Natural killer cell treated with Interleukin-12 subunit alpha and Interleukin-12 subunit beta and Interleukin-15 and Interleukin-18, amount 100 ng/mL, for 72 hours (primary cell): ENCODE measurements around the gene KCTD18. TPM values are rescaled to one million over a fixed set of nuclear protein-coding genes. Genes with fewer than 3 reads are reported as not detected.

ENCODE experiments used
- ATAC-seq, 2 donors: fragments of 150-1000 bp; cut with Tn5 transposase in 1 of 2; sonication (Bioruptor Pico), chemical (Tn5 transposase) in 1 of 2; 2 replicates each; pipeline ENCODE4 v1.10.0; 2021
- DNase-seq: peaks from one replicate; pipeline ENCODE4 v3.0.0; 2022; ENCODE audit warnings: low spot score
- H3K27ac Mint-ChIP-seq, 2 donors: 1 replicate in 1 of 2; 2 replicates in 1 of 2; pipeline ENCODE4 v1.8.0; 2022; ENCODE audit warnings: mixed read lengths in 2 of 2, mild to moderate bottlenecking in 1 of 2, moderate library complexity in 1 of 2
- H3K27me3 Mint-ChIP-seq, 2 donors: 1 replicate in 1 of 2; 2 replicates in 1 of 2; pipeline ENCODE4 v1.8.0; 2022; ENCODE audit warnings: mixed read lengths in 2 of 2
- H3K36me3 Mint-ChIP-seq: one replicate; pipeline ENCODE4 v1.8.0; 2022; ENCODE audit warnings: mixed read lengths
- H3K4me1 Mint-ChIP-seq, 2 donors: 1 replicate in 1 of 2; 2 replicates in 1 of 2; pipeline ENCODE4 v1.8.0; 2022; ENCODE audit warnings: low read depth in 2 of 2, mixed read lengths in 2 of 2, mild to moderate bottlenecking in 1 of 2
- H3K4me3 Mint-ChIP-seq: one replicate; pipeline ENCODE4 v1.8.0; 2022; ENCODE audit warnings: mixed read lengths
- H3K9me3 Mint-ChIP-seq: 2 replicates; pipeline ENCODE4 v1.8.0; 2022; ENCODE audit warnings: mixed read lengths
- total RNA-seq, 2 donors: library from RNA; stranded (reverse); gene quantifications; one replicate each; pipeline ENCODE4 v1.2.3, GENCODE V29; 2022

KCTD18 gene
- total RNA-seq, 2 donors from 2014 or later: 9.2 to 12.4 TPM

DNA sequence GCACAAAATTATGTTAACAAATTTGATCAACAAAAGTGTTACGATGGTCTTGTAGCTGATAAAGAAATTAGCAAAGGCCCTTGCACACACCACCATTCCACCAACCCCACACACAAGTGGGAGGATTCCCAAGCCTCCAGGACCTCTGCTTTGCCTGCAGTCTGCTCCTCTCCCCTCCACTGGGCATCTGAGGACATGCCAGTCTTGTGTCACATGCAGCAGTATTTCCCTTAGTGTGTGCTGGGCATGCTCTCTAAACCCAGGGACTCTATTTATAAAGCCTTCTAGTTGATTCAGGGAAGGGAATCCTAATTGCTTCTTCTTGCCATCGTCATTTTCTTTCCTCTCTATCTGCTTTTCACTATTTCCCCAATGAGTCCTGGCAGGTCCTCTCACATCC lies 53.3 kb downstream of the KCTD18 start:
- H3K4me3 Mint-ChIP-seq: peak overlapping the region; percentile 92
- H3K9me3 Mint-ChIP-seq: no peaks in the 10 kb centered on the region

DNA sequence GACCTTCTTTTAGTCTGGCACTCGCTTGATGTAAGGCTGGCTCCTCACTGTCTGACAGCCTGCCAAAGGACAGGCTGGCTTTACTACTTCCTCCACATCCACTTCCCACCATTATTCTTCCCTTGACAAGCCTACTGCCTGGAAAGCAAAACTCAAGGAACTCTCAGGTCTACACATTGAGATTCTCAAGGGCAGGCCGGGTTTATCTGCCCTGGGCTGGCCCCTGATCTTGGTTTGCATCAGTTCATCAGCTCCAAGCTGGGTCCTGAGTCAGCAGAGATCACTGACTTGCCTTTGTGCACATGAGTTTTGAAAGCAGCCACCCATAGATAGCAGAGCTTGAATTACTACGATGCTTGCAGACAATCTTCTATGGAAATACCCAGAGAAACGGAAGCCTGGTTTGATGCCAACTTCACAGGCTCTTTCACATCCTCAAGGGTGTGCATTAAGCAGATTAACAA lies 53.9 kb downstream of the KCTD18 start:
- H3K9me3 Mint-ChIP-seq: no peaks in the 10 kb centered on the region
- peaks cover 9% of the 10 kb centered on the region for H3K36me3 Mint-ChIP-seq
- peaks cover 25 to 42% of the 10 kb centered on the region in 2 donors for H3K4me1 Mint-ChIP-seq
- peak overlapping the region; percentile 89 to 99 for H3K27ac Mint-ChIP-seq
- H3K27me3 Mint-ChIP-seq: peaks cover 0 to 3% of the 10 kb centered on the region in 2 donors
- DNase-seq: no peak
- peak overlapping the region; percentile 92 for H3K4me3 Mint-ChIP-seq
- ATAC-seq: peak; percentile 3 to 60

More for the DNA sequence above, 53.3 kb downstream of the KCTD18 start:
- Mint-ChIP-seq H3K36me3 (peaks cover 9% of the 10 kb centered on the region), H3K4me1 (peaks cover 25 to 46% of the 10 kb centered on the region in 2 donors), H3K27me3 (peaks cover 0 to 3% of the 10 kb centered on the region in 2 donors), H3K27ac (peak overlapping the region; percentile 89 to 99)
- DNase-seq (no peak), ATAC-seq (no peak)

DNA sequence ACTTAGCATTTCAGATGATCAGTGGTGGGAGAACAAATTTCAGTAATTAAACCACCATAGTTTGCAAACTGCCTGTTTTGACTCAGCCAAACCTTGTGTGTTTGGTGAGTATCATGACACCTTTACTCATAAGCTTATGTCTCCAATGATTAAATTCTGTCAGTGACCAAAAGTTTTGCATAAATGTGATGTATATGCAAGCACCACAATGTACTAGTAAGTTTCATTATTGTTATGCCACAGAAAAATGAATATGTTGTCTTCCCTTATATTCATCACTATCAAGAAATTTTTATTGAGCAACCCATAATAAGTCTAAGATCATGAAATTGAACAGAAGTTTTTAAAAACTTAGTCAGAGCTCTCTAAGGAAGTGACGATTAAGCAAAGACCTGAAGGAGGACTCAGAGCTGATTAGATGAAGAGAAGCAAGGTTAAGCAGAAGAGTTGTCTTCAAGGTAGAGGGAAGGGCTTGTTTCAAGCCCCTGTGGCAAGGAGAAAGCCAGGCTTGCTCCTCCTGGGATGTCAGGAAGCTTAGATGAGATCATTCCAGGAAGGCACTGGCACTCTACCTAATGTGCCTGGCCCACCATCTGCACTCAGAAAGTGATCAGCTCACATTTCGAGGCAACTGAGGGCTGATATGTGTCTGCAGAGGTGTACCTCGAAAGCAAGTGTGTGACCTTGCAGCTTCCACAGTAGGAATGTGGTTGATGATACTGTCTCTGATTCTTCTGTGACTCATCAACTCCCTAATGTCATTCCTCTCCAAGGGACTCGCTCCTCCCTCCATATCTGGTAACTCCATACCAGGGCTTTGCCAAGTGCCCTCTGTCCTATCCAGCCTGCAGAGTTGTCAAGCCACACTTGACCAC lies 54.7 kb downstream of the KCTD18 start:
- Mint-ChIP-seq H3K27me3 (peaks cover 0 to 3% of the 10 kb centered on the region in 2 donors), H3K27ac (peak overlapping the region; percentile 89 to 99), H3K36me3 (peaks cover 14% of the 10 kb centered on the region), H3K9me3 (no peaks in the 10 kb centered on the region), H3K4me1 (peaks cover 25 to 46% of the 10 kb centered on the region in 2 donors), H3K4me3 (peak overlapping the region; percentile 92)
- DNase-seq: no peak
- ATAC-seq: peak; percentile 91 to 92

DNA sequence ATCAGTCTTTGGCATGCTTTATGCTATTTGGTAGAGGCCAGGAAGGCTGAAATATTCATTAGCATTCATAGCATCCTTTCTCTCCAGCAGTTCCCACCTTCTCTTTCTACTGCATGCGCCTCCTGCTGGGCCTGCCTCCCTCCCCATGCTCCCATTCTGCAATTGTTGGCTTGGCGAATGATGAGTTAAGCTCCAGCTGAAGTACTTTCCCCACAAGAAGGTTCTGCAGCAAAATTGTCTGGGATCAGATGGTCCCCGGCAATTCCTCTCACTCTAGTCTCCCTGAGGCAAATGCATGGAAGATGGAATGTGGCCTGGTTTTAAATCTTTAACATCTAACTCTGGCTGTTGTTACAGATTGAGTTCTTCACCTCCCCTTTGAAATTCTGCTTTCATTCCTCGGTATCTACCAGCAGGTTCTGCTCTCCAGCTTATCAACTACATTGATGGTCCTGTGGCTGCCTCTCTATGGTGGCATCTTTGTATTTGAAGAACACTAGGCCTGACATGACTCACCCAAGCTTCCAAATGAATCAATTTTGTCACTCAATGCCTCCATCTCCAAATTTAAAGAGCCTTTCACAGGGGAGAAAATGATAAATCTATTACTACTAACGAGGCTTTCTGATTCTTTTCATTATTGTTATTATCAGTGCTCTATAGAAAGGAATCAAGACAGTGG lies 55.9 kb downstream of the KCTD18 start:
- Mint-ChIP-seq H3K4me3 (peak overlapping the region; percentile 92), H3K36me3 (peaks cover 14% of the 10 kb centered on the region), H3K4me1 (peaks cover 25 to 48% of the 10 kb centered on the region in 2 donors), H3K9me3 (no peaks in the 10 kb centered on the region), H3K27ac (peak overlapping the region; percentile 89 to 99), H3K27me3 (peaks cover 0 to 3% of the 10 kb centered on the region in 2 donors)
- ATAC-seq (peak in 1 of 2 donors; percentile 56), DNase-seq (no peak)

DNA sequence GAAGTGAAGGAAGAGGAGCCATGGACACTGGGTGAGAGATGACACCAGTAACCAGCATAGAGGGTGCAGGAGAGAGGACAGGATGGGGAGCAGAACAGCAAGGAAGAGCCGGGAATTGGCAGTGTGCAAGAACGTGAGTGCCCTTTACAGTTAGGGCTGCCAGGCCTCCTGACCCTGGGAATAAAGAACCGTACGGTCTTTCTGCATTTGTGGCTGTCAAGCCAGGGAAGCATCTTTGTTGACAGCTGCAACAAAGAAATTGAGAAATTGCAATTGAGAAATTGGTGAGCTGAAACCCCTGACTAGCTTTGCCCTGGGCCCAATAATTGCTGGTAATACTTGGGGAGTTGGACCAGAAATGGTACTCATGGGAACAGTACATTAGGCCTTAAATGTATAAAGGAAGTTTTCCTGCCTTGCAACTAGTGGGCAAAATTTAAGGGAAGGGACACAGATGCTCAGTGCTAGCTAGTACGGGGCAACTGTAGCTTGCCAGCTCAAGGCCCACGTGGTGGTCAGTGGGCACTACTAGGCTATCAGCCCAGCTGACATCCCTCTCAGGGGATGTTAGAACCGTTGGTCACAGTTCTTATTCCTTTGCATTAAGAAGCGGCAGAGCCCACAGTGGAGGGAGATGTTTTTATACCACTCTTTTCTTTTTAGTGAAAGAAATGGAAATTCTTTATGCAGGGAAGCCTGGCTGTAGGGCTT lies 56.6 kb downstream of the KCTD18 start:
- Mint-ChIP-seq H3K27me3 (peaks cover 0 to 3% of the 10 kb centered on the region in 2 donors), H3K4me3 (no peak overlapping the region), H3K4me1 (peaks cover 28 to 55% of the 10 kb centered on the region in 2 donors), H3K27ac (peak overlapping the region in 1 of 2 donors; percentile 27), H3K36me3 (peaks cover 14% of the 10 kb centered on the region), H3K9me3 (no peaks in the 10 kb centered on the region)
- no peak for ATAC-seq
- DNase-seq: no peak

DNA sequence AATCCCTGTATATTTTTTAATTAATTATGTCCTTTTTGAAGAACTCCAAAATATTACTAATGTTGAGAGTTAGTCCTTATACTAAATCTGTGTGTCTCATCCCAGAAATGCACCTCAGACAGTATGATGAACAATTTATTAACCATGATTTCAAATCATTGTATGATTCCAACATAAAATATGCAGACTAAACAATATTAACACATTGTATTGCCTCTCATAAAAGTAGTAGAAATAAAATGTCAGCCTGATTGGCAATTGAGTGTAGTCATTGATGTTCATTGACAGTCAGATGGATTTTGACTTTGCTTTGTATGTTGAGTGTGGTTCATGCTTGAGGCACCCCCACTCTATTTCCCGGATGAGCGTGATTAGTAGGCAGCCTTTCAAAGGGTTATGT lies 57.5 kb downstream of the KCTD18 start:
- Mint-ChIP-seq H3K4me1 (peaks cover 28 to 55% of the 10 kb centered on the region in 2 donors), H3K9me3 (no peaks in the 10 kb centered on the region), H3K36me3 (peaks cover 14% of the 10 kb centered on the region), H3K27me3 (peaks cover 0 to 3% of the 10 kb centered on the region in 2 donors), H3K4me3 (no peak overlapping the region), H3K27ac (peak overlapping the region in 1 of 2 donors; percentile 27)
- ATAC-seq (no peak), DNase-seq (no peak)

DNA sequence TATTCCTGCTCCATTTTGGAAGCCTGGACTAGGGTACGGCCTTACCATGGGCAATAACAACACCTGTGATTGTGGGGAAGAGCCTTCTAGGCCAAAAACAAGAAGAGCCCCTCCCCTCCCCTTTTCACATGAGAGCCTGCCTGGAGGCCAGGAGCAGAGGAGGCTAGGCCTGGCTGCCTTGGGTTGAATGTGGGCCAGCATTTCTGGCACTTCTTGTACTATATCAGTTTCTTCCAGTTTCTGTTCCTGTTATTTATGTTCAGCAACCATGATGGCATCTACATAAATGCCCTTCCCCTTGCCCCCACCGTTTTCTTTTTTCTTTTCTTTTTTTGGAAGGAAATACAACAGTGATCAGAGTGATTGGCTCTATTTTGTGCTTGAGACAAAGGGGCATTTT lies 58.4 kb downstream of the KCTD18 start:
- H3K36me3 Mint-ChIP-seq: peaks cover 10% of the 10 kb centered on the region
- H3K4me1 Mint-ChIP-seq: peaks cover 22 to 48% of the 10 kb centered on the region in 2 donors
- ATAC-seq (no peak), DNase-seq (no peak)
- no peaks in the 10 kb centered on the region for H3K9me3 Mint-ChIP-seq
- no peak overlapping the region for H3K4me3 Mint-ChIP-seq
- peaks cover 0 to 3% of the 10 kb centered on the region in 2 donors for H3K27me3 Mint-ChIP-seq
- no peak overlapping the region for H3K27ac Mint-ChIP-seq

DNA sequence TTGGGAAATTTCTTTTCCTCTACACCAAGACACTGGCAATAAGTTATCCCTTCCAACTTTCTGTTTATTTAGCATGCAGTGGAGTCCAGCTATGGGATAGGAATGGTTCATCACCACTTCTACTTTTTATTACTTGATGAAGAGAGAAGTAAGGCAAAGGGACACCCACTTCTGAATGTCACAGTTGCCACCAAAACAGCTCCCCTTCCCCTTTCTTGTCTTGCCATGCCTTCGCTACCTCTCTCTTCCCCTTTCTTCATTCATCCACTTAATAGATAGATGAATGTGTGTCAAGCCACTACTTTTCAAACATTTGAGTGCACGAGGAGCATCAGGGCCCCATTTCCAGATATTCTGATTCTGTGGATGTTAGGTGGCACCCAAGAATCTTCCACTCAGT lies 59.6 kb downstream of the KCTD18 start:
- no peak for DNase-seq
- peaks cover 15 to 36% of the 10 kb centered on the region in 2 donors for H3K4me1 Mint-ChIP-seq
- H3K4me3 Mint-ChIP-seq: no peak overlapping the region
- no peaks in the 10 kb centered on the region for H3K9me3 Mint-ChIP-seq
- H3K27ac Mint-ChIP-seq: peak overlapping the region in 1 of 2 donors; percentile 6
- peaks cover 5% of the 10 kb centered on the region for H3K36me3 Mint-ChIP-seq
- no peaks in the 10 kb centered on the region for H3K27me3 Mint-ChIP-seq
- ATAC-seq: no peak

DNA sequence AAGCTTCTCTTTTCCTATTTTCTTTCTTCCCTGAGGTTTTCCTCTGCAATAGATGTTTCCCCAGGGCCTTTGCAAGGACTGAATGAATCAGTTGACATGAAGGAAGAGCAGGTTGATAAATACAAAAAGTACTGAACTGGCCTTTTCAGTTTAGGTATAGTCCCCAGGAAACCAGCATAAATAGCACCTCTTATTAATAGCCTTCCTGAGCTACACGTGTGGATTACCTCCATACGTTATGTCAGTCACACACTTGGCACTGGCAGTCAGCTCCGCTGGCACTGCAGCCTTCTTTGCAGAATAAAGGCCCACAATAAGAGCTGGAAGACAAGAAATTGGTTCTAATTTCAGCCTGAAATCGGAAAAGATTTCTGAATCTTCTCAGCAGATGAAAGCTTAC lies 60.7 kb downstream of the KCTD18 start:
- peaks cover 9 to 25% of the 10 kb centered on the region in 2 donors for H3K4me1 Mint-ChIP-seq
- H3K27me3 Mint-ChIP-seq: no peaks in the 10 kb centered on the region
- H3K27ac Mint-ChIP-seq: no peak overlapping the region
- DNase-seq (no peak), ATAC-seq (no peak)
- no peaks in the 10 kb centered on the region for H3K9me3 Mint-ChIP-seq
- no peak overlapping the region for H3K4me3 Mint-ChIP-seq
- peaks cover 5% of the 10 kb centered on the region for H3K36me3 Mint-ChIP-seq

DNA sequence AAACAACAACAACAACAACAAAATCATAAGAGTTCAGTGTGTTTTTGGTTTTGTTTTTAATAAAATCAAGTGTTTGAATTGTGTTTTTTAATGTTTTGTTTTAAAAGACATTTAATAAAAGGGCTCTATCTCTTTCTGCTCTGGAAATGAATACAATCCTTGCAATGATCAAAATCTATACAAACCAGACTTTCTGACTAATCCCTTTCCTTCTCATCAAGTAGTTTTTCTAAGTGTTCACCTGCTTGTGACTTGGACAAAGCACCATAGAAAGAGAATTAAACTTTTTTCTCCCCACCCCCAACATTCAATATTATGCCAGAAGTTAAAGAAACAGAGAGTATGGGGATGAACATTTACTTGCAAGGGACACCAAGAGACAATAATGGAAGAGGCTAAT lies 61.4 kb downstream of the KCTD18 start:
- ATAC-seq (peak in 1 of 2 donors; percentile 43), DNase-seq (no peak)
- peaks cover 5% of the 10 kb centered on the region for H3K36me3 Mint-ChIP-seq
- H3K27me3 Mint-ChIP-seq: no peaks in the 10 kb centered on the region
- H3K4me1 Mint-ChIP-seq: peaks cover 7 to 21% of the 10 kb centered on the region in 2 donors
- no peaks in the 10 kb centered on the region for H3K9me3 Mint-ChIP-seq
- H3K4me3 Mint-ChIP-seq: no peak overlapping the region
- no peak overlapping the region for H3K27ac Mint-ChIP-seq

DNA sequence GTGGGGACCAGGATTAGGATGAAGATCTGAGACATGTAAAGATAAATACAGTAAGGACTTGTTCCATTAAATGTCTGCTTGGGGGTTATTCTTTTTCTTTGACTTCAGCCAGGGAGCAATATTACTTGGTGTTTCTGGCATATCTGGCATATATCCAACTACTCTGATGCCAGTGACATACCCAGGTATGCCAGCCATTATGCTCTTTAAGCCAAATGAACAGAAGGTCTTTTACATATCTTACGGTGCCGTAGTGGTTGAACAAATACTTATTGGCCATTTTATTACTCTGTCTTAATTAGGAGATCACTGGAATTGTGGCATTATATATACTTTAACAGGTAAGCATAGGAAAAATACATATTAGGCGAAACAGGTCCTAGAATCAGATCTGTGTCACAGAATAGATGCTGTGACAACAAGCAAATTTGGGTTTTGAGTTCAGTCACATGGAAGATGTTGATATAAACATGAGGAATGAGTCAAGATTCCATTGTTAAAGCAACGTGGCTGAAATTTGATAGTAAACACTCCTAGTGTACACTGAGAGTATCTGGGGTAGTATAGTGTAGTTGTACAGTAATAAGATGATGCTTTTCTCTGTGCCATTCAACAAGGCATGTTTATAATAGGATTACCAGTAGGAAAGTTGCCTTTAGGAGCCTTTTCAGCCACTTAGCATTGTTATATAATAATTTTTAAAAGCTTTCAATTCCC lies 62.6 kb downstream of the KCTD18 start:
- Mint-ChIP-seq H3K9me3 (no peaks in the 10 kb centered on the region), H3K4me3 (no peak overlapping the region)
- no peak for ATAC-seq

DNA sequence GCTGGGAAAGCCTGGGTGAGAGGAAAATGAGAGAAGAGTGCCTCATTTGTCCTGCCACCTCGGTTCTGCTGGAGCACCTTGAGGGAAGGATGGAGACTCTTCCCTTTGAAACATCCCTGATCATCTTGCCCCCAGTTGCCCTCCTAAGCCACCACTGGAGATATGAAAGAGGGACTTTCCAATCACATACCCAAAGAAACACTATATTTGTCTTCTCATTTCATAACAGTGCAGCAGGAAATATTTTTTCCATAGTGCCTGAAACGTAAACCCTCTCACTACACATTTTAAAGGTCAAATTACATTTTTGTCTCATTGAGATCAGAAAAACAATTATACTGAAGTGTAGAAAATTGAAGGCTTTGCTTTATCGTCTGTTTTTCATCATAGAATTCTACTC lies 63.3 kb downstream of the KCTD18 start:
- no peaks in the 10 kb centered on the region for H3K27me3 Mint-ChIP-seq
- H3K4me3 Mint-ChIP-seq: no peak overlapping the region
- no peak overlapping the region for H3K27ac Mint-ChIP-seq
- peaks cover 5% of the 10 kb centered on the region for H3K36me3 Mint-ChIP-seq
- no peaks in the 10 kb centered on the region for H3K9me3 Mint-ChIP-seq
- ATAC-seq (no peak), DNase-seq (no peak)
- H3K4me1 Mint-ChIP-seq: peaks cover 2 to 14% of the 10 kb centered on the region in 2 donors

More for the DNA sequence above, 62.6 kb downstream of the KCTD18 start:
- Mint-ChIP-seq H3K27me3 (no peaks in the 10 kb centered on the region), H3K27ac (no peak overlapping the region), H3K36me3 (peaks cover 5% of the 10 kb centered on the region), H3K4me1 (peaks cover 2 to 14% of the 10 kb centered on the region in 2 donors)
- DNase-seq: no peak

DNA sequence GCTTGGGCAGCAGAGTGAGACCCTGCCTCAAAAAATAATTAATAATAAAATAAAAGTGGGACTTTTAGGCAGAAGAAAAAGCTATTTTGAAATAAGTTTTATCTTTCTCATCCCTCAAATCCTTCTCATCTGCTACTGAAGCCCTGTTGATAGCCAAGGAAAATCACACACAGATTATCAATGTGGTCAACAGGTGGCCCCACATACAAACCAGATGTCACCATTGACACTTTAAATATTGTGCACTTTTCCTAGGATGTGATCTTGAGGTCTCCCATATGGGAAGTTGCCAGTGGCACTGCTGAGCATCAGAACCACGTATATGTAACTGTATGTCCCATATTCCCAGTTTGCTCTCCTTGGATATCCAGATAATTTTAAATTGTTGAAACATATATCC lies 64.6 kb downstream of the KCTD18 start:
- H3K9me3 Mint-ChIP-seq: no peaks in the 10 kb centered on the region
- H3K36me3 Mint-ChIP-seq: no peaks in the 10 kb centered on the region
- H3K4me1 Mint-ChIP-seq: peaks cover 2 to 9% of the 10 kb centered on the region in 2 donors
- H3K27ac Mint-ChIP-seq: peak overlapping the region in 1 of 2 donors; percentile 3
- H3K4me3 Mint-ChIP-seq: no peak overlapping the region
- H3K27me3 Mint-ChIP-seq: no peaks in the 10 kb centered on the region
- ATAC-seq (no peak), DNase-seq (no peak)
